GM18498 (cell line): ENCODE measurements around the gene RBM33.

Experiments used
- ATAC-seq: cut with Tn5 transposase; IDR thresholded peaks from one replicate; pipeline ENCODE4 v1.9.1; 2021; ENCODE audit warnings: mild to moderate bottlenecking, moderate library complexity; ENCODE audit not compliant: unreplicated experiment

Gene RBM33

DNA sequence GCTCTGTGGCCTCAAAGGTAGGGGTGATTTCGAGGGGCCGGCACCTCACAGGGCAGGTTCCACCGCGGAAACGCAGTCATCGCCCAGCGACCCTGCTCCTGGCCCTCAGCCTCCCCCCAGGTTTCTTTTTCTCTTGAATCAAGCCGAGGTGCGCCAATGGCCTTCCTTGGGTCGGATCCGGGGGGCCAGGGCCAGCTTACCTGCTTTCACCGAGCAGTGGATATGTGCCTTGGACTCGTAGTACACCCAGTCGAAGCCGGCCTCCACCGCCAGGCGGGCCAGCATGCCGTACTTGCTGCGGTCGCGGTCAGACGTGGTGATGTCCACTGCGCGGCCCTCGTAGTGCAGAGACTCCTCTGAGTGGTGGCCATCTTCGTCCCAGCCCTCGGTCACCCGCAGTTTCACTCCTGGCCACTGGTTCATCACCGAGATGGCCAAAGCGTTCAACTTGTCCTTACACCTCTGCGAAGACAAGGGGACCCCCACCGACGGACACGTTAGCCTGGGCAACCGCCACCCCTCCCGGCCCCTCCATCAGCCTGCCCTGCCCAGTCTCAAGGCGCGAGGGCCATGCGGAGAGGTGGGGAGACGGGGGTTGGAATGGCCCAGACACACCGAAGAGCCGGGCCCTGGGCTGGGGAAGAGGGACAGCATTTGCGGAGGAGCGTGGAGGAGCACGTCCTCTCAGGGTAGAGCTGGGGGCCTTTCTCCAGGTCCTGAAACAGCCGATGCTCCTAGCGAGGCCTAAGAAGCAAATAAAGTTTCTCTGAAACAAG is 161.8 kb downstream of the RBM33 start:
- no peak for ATAC-seq

DNA sequence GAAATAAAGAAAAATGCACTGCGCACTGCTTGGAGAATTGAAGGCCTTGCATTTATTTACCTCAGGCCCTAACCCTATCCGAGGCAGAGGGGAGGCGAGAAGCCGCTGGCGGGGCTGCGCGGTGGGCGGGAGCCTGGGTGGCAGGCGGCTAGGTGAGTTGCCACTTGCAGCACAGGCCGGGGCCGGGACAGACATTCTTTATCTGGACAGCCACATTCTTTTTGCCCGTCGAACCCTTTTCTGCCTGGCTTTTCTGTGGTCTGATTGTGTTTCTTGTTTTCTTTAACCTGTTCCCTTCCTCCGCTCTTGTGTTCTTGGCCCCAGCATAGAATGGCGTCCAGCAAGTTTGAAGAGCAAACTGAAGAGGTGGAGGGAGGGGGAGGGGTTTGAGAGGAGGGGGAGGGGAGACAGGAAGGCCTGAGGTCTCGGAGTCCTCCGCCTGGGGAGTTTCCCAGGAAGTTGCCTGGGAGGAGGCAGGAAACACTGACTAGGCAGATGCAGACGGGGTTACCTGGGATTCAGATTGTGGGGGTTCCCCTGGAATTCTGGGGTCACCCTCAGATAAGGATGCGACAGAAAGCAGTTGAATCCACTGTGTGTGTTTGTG is 162.7 kb downstream of the RBM33 start:
- ATAC-seq: no peak

GRCh38 chr7:155807789-155808548 is 163.5 kb downstream of the RBM33 start:
- ATAC-seq: no peak

GRCh38 chr7:155808549-155809331 is 164.3 kb downstream of the RBM33 start:
- ATAC-seq: no peak

DNA sequence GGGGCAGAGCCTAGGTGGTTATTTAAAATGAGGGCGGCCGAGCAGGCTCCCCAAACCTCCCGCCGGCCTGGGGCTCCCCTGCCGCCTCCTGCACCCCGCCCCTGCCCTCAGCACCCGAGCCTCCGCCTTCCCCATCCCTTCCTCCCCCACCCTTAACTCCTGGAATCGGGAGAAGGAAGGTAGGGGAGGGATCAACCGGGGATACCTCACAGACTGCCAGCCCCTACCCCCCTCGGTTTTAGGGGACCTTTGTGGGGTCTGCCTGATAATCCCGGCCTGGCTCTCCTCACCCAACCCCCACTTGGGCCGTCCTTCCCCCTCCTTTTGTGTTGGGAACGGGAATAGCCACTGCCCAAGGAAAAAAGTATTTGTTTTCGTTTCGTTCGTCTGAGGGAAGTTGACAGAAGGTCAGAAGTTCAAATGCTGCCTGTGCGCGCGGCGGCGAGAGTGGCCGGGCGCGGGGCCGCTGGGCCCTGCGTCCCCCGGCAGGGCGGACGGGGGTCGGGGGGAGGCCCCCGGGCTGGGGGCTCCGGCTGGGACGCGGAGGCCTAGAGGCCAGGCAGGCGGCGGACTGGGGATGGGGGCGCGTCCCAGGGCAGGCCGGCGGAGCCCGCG is 165.0 kb downstream of the RBM33 start:
- no peak for ATAC-seq

GRCh38 chr7:155809947-155810769 is 165.7 kb downstream of the RBM33 start:
- no peak for ATAC-seq

DNA sequence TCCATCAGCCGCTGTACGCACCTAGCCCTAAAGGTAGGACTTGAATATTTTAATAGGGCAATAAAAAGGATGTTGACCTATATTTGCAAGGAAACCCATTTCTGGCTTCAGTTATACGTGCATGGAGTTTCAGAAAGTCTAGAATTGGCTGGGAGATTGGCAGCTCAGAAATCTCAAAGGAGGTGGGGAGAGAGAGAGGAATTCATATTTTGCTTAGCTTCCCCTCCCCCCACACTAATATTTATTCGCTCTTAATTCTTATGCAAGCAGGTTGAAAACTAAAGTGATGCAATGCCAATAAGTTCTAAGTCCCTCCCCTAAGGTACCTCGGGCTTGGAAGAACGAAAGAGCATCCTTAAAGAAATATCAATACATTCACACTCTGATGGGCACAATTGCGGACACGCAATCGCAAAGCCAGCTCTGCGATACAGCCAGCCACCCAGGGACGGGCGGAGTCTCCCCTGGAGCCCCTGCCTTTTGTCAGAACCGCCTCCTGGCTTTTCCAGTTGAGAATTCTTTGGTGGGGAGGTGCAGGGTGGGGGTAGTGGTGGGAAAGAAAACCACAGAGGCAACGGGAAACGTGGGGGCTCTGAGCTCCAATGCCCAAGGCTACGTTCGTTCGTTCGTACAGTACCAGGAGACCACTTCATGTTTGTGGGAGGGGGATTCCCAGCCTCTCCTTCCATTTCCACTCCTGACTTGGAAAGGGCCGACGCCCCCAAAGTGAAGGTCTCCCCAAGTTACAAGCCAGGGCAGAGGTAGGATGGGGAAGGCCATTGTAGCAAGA is 166.5 kb downstream of the RBM33 start:
- no peak for ATAC-seq

DNA sequence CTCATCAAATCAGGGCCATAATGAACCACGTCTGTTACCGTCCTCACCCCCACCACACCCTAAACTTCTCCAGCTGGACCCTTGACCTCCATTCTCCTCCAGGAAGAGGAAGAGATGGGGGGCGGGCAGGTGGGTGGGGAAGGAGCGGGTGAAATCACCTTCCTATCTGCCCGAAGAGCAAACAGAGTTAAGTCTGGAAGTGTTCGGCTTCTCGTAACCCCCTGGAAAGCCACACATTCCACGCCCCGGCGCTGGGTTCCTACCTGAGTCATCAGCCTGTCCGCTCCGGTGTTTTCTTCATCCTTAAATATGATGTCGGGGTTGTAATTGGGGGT is 167.1 kb downstream of the RBM33 start:
- ATAC-seq: no peak

DNA sequence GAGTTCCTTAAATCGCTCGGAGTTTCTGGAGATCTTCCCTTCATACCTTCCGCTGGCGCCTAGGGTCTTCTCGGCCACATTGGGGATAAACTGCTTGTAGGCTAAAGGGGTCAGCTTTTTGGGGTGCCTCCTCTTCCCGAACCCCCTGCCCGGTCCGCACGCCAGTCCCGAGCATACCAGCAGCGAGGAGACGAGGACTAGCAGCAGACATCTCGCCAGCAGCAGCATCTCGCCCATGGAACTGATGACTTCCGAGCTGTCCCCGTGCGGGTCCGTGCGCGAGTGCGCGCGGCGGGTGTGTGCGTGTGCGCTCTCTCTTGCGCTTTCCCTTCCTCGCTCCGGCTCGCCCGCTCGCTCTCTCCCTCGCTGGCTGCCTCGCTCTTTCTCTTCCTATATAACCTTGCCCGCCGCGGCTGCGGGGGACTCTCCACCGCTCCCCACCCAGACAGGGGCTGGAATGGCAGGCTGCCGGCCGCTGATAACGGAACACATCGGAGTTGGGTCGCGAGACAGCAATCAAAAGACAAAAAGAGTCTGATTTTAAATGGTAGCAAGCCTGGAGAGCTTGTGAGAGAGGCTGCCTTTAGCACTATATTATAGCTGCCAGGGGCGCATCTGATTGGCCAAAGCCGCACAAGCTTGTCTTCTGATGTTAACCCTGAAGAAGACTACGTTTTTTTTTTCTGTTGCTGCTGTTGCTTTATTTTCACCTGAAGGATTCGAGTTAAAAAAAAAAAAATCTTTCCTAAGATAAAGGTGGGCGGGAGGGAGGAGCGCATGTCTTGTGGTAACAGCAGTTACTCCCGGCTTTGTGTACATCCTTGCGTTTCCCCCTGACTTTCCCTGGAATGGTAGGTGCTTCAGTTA is 167.7 kb downstream of the RBM33 start, which contains the start of gene SHH:
Gene SHH, minus strand, starts transcription at position 569 of the 867 bp plus-strand sequence. Its CDS starts 341 bp downstream, at position 228.
- no peak for ATAC-seq

DNA sequence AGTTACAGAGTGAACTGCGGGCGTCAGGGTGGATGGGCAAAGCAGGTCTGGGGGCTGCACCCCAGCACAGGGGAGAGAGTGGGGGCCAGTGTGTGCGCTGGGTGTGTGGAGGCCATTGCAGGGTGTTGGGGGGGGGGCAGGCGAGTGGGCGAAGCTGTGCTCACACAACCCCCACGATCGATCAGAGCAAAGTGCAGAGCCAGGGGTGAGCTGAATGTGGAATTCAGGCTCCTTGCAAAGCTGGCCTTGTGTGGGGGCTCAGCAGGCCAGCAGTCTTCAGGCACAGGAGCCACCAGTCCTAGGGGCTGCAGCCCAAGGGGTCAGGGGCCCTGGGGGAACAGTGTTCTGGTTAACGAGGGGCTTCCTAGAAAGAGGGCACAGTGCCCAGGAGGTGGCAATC is 168.7 kb downstream of the RBM33 start:
- no peak for ATAC-seq

- ATAC-seq: no peak
Measured at GRCh38 chr7:155813546-155814315, 169.3 kb downstream of the RBM33 start.

- ATAC-seq: no peak
Measured at GRCh38 chr7:155814316-155815276, 170.1 kb downstream of the RBM33 start.

DNA sequence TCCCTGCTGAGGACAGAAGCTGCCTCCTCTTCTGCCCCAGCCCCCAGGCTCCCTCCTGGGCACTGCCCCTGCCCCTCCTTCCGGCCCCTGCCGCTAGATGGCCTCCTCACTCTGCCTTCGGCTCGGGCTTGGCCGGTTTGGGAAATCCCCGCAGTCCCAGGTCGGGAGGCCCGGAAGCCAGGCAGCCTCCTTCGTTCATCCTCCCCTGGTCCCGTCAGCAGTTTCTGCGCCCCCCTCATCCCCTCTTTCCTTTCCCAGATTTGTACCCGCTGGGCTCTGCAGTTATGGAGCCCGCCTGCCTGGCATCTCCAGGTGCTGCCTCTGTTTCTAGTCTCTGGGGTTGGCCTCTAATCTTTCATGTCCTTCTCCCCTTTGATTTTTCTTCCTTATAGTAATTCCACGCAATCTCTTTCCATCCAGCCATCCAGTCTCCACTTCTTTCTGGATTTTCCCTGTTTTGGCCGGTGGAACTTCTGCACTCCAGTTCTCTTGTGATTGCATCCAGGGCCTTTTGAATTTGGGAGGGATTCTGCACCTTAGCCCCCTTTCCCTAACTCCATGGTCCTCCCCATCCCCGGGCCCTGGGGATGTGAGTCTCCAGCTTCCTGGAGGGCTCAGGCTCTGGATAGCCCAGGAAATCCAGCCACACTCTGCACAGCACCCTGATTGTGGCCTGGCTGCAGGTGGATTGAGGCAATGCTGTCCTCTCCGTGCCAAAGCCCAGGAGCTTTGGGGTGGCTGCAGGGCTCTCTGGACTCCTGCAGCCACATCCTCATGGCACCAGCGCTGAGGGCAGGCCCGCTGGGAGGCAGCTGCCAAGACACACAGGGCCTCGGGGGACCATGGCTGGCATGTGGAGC is 171.1 kb downstream of the RBM33 start:
- ATAC-seq: peak; percentile 89

GRCh38 chr7:155816192-155816508 is 171.7 kb downstream of the RBM33 start:
- no peak for ATAC-seq

- no peak for ATAC-seq
Measured at GRCh38 chr7:155816996-155817395, 172.5 kb downstream of the RBM33 start.
